Activated T-helper 1 cell treated with anti-CD3 and anti-CD28 coated beads, Interleukin-12 subunit alpha, Interleukin-12 subunit beta, Interleukin-2, Interleukin-4 antibody, amounts not matched to agents 30 ng/mL and 10 ng/mL and 1 ng/mL, durations not matched to agents 14 hours and 24 hours and 36 hours (primary cell): ENCODE results near the gene ACOX3. TPM values are rescaled to one million over a fixed set of nuclear protein-coding genes. Genes with fewer than 3 reads are reported as not detected.

Experiments
- DNase-seq: peaks from one replicate; pipeline ENCODE4 v3.0.0; 2021; ENCODE audit warnings: low spot score
- H3K27ac Mint-ChIP-seq: one replicate; pipeline ENCODE4 v1.8.0; 2021; ENCODE audit warnings: mild to moderate bottlenecking, mixed read lengths
- H3K27me3 Mint-ChIP-seq: one replicate; pipeline ENCODE4 v1.8.0; 2022; ENCODE audit warnings: mild to moderate bottlenecking, moderate library complexity, mixed read lengths; ENCODE audit not compliant: insufficient read depth
- H3K36me3 Mint-ChIP-seq: one replicate; pipeline ENCODE4 v1.8.0; 2021; ENCODE audit warnings: low read depth, mixed read lengths
- H3K4me1 Mint-ChIP-seq: one replicate; pipeline ENCODE4 v1.8.0; 2021; ENCODE audit warnings: low read depth, mixed read lengths
- H3K4me3 Mint-ChIP-seq: one replicate; pipeline ENCODE4 v1.8.0; 2021; ENCODE audit warnings: mild to moderate bottlenecking, moderate library complexity, mixed read lengths
- H3K9me3 Mint-ChIP-seq: one replicate; pipeline ENCODE4 v1.8.0; 2021; ENCODE audit warnings: mixed read lengths
- intact Hi-C: fragments of 100-400 bp; cut with micrococcal nuclease; formaldehyde crosslinking; loops from one replicate; pipeline ENCODE4 v1.15.1; 2024
- total RNA-seq: library from RNA; stranded (reverse); gene quantifications from 2 replicates; pipeline ENCODE4 v1.2.3, GENCODE V29; 2022

ACOX3 gene
- total RNA-seq, 1 donor from 2014 or later: 20.7 TPM

DNA sequence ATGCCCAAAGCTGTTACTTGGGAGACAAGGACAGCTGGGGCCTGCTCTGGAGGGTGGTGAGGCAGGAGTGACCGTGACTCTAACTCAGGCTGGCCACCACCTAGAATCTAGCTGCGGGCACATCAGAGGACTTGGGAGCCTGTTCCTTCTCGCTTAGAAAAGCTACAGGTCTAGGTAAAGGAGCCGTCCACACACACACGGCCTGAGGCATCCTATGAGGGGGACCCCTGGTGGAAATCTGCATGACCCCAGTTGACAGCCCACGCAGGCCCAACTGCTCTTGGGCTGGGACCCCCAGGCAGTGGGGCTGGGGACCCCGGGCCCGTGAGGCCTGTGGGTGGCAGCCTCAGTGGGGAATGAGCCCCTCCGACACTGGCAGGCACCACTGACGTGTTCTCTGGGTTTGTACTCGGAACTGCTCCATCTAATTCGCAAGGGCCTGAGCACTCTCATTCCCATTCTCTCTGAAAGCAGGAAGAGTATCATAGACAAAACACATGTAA, 75.6 kb downstream of the ACOX3 start:
- no peak overlapping the region for H3K4me3 Mint-ChIP-seq

DNA sequence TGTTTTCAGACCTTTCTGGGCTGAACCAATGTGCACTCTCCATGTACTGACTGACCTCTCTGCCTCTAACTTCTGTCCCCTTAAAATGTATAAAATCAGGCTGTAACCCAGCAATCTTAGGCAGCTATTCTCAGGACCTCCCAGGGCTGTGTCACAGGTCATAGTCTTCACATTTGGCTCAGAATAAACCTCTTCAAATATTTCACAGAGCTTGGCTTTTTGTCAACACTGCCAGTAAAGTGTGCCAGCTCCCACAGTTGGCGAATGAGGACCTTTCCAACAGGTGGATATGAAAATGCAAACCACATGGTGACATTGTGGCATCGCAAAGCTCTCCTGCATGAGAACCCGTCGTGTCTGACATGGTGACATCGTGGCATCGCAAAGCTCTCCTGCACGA, 76.4 kb downstream of the ACOX3 start:
- Mint-ChIP-seq H3K36me3 (no peaks in the 10 kb centered on the region), H3K27me3 (no peaks in the 10 kb centered on the region)

More for the DNA sequence above, 75.6 kb downstream of the ACOX3 start:
- Mint-ChIP-seq H3K36me3 (no peaks in the 10 kb centered on the region), H3K9me3 (no peaks in the 10 kb centered on the region), H3K27me3 (no peaks in the 10 kb centered on the region), H3K27ac (no peak overlapping the region), H3K4me1 (no peaks in the 10 kb centered on the region)
- DNase-seq: no peak
- intact Hi-C loops: no loop called here

DNA sequence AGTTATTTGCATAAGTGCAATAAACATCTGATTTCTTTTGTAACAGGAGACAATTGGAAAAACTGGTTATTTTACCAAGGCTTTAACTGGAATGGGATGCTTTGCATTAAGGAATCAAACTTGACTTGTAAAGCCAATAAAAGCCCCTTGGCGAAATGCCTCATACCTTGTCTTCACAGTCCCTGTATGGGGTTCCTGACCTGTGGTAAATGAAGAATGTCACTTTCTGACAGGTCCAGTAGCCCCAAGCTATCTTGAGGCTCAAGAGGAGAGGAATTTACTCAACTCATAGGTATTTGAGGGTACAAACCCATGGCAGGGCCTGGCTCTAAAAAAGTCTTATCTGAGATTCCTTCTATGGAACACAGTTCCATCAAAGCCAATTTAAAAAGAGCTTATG, 78.0 kb downstream of the ACOX3 start:
- Mint-ChIP-seq H3K4me3 (no peak overlapping the region), H3K36me3 (no peaks in the 10 kb centered on the region), H3K27ac (no peak overlapping the region), H3K9me3 (no peaks in the 10 kb centered on the region), H3K27me3 (no peaks in the 10 kb centered on the region), H3K4me1 (no peaks in the 10 kb centered on the region)
- no peak for DNase-seq
- intact Hi-C loops: no loop called here

More for the DNA sequence above, 76.4 kb downstream of the ACOX3 start:
- no peaks in the 10 kb centered on the region for H3K4me1 Mint-ChIP-seq
- DNase-seq: no peak
- no peak overlapping the region for H3K4me3 Mint-ChIP-seq
- no peaks in the 10 kb centered on the region for H3K9me3 Mint-ChIP-seq
- intact Hi-C loops: no loop called here
- no peak overlapping the region for H3K27ac Mint-ChIP-seq

GRCh38 chr4:8359193-8359592, 81.3 kb downstream of the ACOX3 start:
- intact Hi-C loops: no loop called here
- Mint-ChIP-seq H3K36me3 (no peaks in the 10 kb centered on the region), H3K9me3 (no peaks in the 10 kb centered on the region), H3K27me3 (no peaks in the 10 kb centered on the region), H3K4me3 (no peak overlapping the region), H3K27ac (no peak overlapping the region), H3K4me1 (no peaks in the 10 kb centered on the region)
- no peak for DNase-seq

- H3K9me3 Mint-ChIP-seq: no peaks in the 10 kb centered on the region
- no peak overlapping the region for H3K4me3 Mint-ChIP-seq
- intact Hi-C loops: no loop called here
- DNase-seq: no peak
- H3K4me1 Mint-ChIP-seq: no peaks in the 10 kb centered on the region
- H3K27ac Mint-ChIP-seq: no peak overlapping the region
- H3K36me3 Mint-ChIP-seq: no peaks in the 10 kb centered on the region
- H3K27me3 Mint-ChIP-seq: no peaks in the 10 kb centered on the region
Measured at GRCh38 chr4:8356856-8357255, 83.7 kb downstream of the ACOX3 start.

DNA sequence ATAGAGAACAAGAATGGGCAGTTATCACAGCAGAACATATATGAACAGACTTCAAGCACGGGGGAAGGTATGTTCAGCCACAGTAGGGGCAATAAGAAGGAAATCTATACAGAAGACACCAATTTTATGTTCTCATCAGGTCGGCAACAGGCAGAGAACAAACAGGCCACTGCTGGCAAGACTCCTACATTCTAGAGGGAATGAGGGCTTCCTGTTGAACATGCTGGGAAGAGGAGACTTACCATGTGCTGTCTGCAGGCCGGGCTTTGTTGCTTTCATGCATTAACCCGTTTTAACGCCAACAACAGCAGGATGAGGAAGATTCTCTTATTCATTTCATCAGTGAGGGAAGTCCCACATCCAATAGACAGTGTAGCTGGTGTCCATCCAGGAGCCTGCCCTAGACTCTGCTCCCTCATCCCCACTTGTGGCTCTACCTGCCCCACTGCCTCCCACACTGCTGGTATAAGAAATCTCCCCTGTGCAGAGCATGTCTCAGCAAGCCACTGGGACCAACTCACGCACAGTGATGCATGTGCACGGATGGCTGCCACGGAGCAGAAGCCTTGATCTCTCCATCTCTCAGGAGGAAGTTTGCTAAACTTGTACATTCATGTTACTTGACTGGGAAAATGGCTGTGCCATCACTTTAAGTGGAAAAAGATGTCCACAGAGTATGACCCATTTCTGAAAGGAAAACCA, 84.5 kb downstream of the ACOX3 start:
- Mint-ChIP-seq H3K9me3 (no peaks in the 10 kb centered on the region), H3K27ac (no peak overlapping the region), H3K4me3 (no peak overlapping the region), H3K4me1 (no peaks in the 10 kb centered on the region), H3K27me3 (no peaks in the 10 kb centered on the region), H3K36me3 (no peaks in the 10 kb centered on the region)
- intact Hi-C loops: no loop called here
- no peak for DNase-seq

DNA sequence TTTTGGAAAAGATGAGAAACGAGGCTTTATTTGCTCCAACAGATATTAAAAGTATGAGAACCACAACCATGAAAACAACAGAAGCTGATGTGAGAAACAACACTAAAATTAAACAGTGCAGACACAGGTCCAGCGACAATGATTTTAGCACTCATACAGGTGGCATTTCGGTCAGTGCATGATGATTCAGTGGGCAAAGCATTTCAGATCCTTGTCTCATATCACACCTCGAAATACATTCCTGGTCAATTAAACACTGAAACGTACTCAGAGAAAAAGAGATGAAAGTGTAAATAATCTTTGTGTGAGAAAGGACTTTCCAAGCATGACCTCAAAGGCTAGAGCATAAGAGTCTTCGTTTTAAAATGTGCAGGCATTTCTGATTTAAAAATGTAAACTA, 85.2 kb downstream of the ACOX3 start:
- intact Hi-C loops: no loop called here
- Mint-ChIP-seq H3K4me3 (no peak overlapping the region), H3K4me1 (no peaks in the 10 kb centered on the region), H3K27ac (no peak overlapping the region), H3K27me3 (no peaks in the 10 kb centered on the region), H3K9me3 (no peaks in the 10 kb centered on the region), H3K36me3 (no peaks in the 10 kb centered on the region)
- DNase-seq: no peak

DNA sequence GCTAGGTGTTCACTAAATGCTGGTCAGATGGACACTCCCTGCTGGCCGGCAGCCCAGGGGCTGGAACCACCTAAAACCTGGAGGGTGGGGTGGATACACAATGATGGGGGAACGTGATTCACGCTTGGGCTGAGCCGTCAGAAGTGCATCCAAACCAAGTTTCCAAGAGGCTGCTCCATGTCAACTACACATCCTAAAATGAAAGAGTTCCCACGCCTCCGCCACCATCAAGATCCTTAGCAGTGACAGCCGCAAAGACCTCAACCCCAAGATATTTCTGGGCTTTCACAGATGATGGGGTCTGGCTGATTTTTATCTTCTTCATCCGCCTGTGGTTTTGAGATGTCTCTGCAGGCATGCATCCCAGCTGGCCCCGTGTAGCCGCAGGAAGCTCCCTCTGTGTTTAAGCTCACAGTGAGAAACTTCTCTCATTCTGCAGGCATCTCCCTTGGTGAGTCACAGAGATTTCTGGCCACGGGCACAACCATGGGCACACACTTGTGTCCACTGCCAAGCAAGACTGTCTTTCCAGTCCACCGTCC, 86.5 kb downstream of the ACOX3 start:
- intact Hi-C loops: no loop called here
- DNase-seq: no peak
- H3K36me3 Mint-ChIP-seq: no peaks in the 10 kb centered on the region
- no peak overlapping the region for H3K4me3 Mint-ChIP-seq
- no peak overlapping the region for H3K27ac Mint-ChIP-seq
- H3K9me3 Mint-ChIP-seq: no peaks in the 10 kb centered on the region
- no peaks in the 10 kb centered on the region for H3K4me1 Mint-ChIP-seq
- H3K27me3 Mint-ChIP-seq: no peaks in the 10 kb centered on the region

DNA sequence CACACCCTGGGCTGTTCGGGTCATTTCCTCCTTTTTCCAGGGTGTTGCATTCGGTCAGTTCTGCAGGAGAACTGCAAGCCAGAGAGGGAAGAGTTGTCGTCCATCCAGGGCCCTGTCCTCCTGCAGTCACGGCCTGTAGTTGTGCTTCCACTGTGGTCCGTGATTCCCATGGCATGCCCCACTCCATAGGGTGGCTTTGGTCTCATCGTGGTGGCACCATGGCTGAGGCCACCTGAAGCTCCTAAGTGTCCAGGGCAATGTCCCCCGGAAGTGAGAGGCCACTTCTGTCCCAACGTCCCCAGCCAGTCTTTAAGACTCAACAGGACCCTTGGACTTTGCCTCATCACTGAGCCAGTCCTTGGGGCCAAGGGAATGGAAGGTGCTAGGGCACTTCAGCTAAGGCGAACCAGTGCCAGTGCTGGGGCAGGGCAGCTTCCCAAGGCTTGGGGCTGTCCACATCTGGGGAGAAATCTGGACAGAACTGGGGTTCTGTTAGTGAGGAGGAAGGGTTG, 87.3 kb downstream of the ACOX3 start:
- Mint-ChIP-seq H3K9me3 (no peaks in the 10 kb centered on the region), H3K27ac (no peak overlapping the region), H3K4me1 (no peaks in the 10 kb centered on the region), H3K36me3 (no peaks in the 10 kb centered on the region), H3K4me3 (no peak overlapping the region), H3K27me3 (no peaks in the 10 kb centered on the region)
- DNase-seq: no peak
- intact Hi-C loops: no loop called here

- Mint-ChIP-seq H3K27ac (no peak overlapping the region), H3K4me1 (no peaks in the 10 kb centered on the region), H3K9me3 (no peaks in the 10 kb centered on the region), H3K4me3 (no peak overlapping the region), H3K36me3 (no peaks in the 10 kb centered on the region), H3K27me3 (no peaks in the 10 kb centered on the region)
- no peak for DNase-seq
- intact Hi-C loops: no loop called here
Measured at GRCh38 chr4:8352368-8353157, 88.0 kb downstream of the ACOX3 start.

- Mint-ChIP-seq H3K27ac (no peak overlapping the region), H3K9me3 (no peaks in the 10 kb centered on the region), H3K4me3 (no peak overlapping the region), H3K4me1 (no peaks in the 10 kb centered on the region), H3K36me3 (no peaks in the 10 kb centered on the region), H3K27me3 (no peaks in the 10 kb centered on the region)
- intact Hi-C loops: no loop called here
- no peak for DNase-seq
Measured at GRCh38 chr4:8351931-8352367, 88.6 kb downstream of the ACOX3 start.

- Mint-ChIP-seq H3K9me3 (no peaks in the 10 kb centered on the region), H3K27me3 (no peaks in the 10 kb centered on the region), H3K36me3 (no peaks in the 10 kb centered on the region), H3K4me1 (no peaks in the 10 kb centered on the region), H3K27ac (no peak overlapping the region), H3K4me3 (no peak overlapping the region)
- intact Hi-C loops: no loop called here
- DNase-seq: no peak
Measured at GRCh38 chr4:8350841-8351461, 89.6 kb downstream of the ACOX3 start.

DNA sequence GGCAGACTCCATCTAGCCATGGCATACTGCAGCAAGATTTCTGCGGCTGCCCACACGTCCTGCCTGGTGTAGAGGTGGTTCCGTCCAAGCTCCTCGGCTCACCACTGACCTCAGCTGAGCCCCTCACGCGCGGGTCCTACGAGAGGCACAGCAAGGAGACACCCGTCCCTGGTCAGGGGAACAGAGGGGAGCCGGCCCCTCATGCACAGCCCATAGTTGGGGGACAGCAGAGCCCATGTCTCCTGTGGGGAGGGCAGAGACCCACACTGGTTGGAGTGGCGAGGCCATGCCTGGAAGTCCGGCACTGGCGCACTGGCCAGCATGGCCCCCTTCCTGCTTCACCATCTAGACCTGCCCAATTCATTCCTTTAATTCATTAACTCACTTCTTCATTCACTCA, 90.2 kb downstream of the ACOX3 start:
- no peak overlapping the region for H3K27ac Mint-ChIP-seq
- no peaks in the 10 kb centered on the region for H3K4me1 Mint-ChIP-seq
- no peaks in the 10 kb centered on the region for H3K36me3 Mint-ChIP-seq
- H3K9me3 Mint-ChIP-seq: no peaks in the 10 kb centered on the region
- DNase-seq: no peak
- H3K4me3 Mint-ChIP-seq: no peak overlapping the region
- intact Hi-C loops: no loop called here
- H3K27me3 Mint-ChIP-seq: no peaks in the 10 kb centered on the region
